ENCODE results near the gene CAMK2B. TPM values are rescaled to one million over a fixed set of nuclear protein-coding genes. Genes with fewer than 3 reads are reported as not detected.

CAMK2B gene
- total RNA-seq, 4 donors from 2014 or later: 0.44 to 5.1 (median 0.81) TPM

DNA sequence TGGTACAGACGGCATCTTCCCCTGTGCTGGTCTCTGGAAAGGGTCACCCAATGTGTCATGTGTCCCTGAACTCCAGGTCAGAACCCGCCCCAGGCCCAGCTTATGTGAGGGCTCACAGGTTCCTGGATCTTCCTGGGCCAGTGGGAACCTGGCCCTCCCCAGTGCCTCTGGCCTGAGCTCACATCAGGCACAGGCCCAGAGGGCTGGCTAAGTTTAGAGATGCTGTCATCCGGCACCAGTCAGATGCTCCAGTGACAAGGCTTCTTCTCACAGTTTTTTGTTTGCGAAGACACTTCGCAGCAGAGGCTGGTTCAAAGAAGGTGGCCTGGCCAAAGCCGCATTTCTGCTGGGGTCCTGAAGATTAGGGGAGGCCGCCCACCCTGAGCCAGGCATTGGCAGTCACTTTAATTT is 11.8 kb downstream of the CAMK2B start:
- no peak for TF ChIP-seq CTCF (IDR thresholded peaks at IDR 0.05; ENCODE audit: low read depth)

DNA sequence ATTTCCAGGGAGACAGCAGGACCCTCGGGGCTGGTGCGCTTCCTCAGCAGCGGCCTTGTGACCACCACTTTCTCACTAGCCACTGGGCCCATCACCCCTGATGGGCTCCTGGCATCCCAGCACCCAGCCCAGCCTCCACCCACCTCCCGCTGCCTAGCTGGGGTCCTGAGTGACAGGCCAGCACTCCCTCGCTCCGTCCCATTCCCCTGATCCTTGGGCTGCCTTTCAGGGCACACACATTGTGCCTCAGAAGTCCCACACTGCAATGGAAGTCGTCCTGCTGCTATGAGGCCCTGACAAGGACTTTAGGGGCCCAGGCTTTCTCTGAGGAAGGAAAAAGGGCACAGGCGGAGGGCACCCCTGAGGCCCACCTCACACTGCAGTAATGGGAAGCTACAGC is 12.4 kb downstream of the CAMK2B start:
- TF ChIP-seq CTCF (IDR thresholded peaks at IDR 0.05; ENCODE audit: low read depth): no peak

GRCh38 chr7:44311561-44312495 is 13.6 kb downstream of the CAMK2B start:
- no peak for TF ChIP-seq CTCF (IDR thresholded peaks at IDR 0.05; ENCODE audit: low read depth)

DNA sequence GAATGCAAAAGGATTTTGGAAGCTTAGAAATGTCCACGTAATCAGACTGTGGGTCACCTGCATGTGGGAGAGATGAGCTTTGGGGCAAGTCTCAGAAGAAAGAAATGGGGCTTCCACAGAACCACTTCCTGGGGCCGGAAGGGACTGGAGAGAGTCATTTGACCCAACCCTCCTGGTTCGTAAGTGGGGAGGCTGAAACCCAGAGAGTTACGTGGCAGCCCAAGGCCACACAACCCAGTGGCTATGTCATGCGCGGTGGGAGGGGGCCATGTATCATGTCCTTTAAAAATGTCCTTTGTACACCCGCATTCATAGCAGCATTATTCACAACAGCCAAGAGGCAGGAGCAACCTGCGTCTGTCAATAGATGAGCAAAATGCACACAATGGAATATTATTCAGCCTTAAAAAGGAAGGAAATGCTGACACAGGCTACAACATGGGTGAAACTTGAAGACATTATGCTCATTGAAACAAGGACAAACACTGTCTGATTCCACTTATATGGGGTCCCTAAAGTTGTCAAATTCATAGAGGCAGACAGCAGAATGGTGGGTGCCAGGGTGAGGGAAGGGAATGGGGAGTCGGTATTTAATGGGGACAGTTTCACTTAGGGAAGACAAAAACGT is 15.1 kb downstream of the CAMK2B start:
- TF ChIP-seq CTCF (IDR thresholded peaks at IDR 0.05; ENCODE audit: low read depth): no peak

DNA sequence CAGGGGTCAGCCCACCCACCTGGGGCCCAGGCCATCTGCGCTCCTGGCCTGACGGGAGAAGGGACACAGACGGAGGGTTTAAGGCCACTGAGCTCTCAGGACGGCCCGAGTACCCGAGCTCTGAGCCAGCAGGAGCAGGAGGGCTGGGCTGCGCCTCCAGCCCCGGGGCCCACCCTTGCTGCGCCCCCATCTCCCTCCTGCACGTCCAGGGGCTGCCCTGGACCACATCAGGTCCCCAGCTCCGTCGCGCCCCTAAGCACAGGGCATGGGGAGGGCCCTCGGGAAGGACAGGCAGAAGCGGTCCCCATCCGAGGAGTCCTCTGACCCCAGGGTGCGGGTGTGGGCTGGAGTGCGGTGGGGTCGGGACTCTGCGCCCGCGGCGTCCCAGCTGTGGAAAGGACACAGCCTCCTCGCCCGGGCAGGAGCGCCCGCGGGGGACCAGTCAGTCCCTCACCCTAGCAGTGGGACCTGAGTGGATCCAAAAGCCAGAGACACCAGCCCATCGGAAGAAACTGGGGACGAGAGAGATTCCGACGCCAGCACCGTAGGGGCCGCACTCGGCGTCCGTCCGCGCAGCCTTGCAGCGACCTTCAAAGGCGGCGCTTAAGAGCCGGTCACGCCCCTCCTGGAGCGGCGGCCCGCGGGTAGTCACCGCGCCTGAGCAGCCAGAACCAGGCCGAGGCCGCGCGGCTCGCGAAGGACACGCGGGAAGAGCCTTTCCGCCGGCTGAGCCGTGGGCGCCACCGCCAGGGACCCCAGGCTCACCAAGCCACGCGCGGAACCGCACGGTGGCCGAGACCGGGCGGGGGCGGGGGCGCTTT is 15.9 kb downstream of the CAMK2B start:
- TF ChIP-seq CTCF (IDR thresholded peaks at IDR 0.05; ENCODE audit: low read depth): no peak

GRCh38 chr7:44308596-44309270 is 16.7 kb downstream of the CAMK2B start:
- TF ChIP-seq CTCF (IDR thresholded peaks at IDR 0.05; ENCODE audit: low read depth): no peak

All from subcutaneous adipose tissue (tissue), 4 donors.